GM15510 (cell line): ENCODE data around the gene SHISA9.

Source experiments
- POLR2A ChIP-seq: IDR thresholded peaks from 3 replicates; pipeline ENCODE4 v1.6.1; 2011; ENCODE audit warnings: borderline replicate concordance; ENCODE audit not compliant: insufficient read length; ENCODE audit errors: extremely low read depth

SHISA9 gene

GRCh38 chr16:13060932-13061331 lies 159.5 kb downstream of the SHISA9 start:
- TF ChIP-seq POLR2A = no peak

GRCh38 chr16:13061691-13062090 lies 160.3 kb downstream of the SHISA9 start:
- no peak for TF ChIP-seq POLR2A

GRCh38 chr16:13062219-13062618 lies 160.8 kb downstream of the SHISA9 start:
- no peak for TF ChIP-seq POLR2A

- no peak for TF ChIP-seq POLR2A
These were observed 162.1 kb downstream of the SHISA9 start for GRCh38 chr16:13063457-13063856.

GRCh38 chr16:13064821-13065220 lies 163.4 kb downstream of the SHISA9 start:
- TF ChIP-seq POLR2A = no peak

GRCh38 chr16:13067648-13068047 lies 166.2 kb downstream of the SHISA9 start:
- TF ChIP-seq POLR2A = no peak

- no peak for TF ChIP-seq POLR2A
These were observed 167.7 kb downstream of the SHISA9 start for GRCh38 chr16:13068912-13069583.

GRCh38 chr16:13070268-13070667 lies 168.9 kb downstream of the SHISA9 start:
- TF ChIP-seq POLR2A = no peak

- TF ChIP-seq POLR2A = no peak
These were observed 175.5 kb downstream of the SHISA9 start for GRCh38 chr16:13076878-13077277.

- no peak for TF ChIP-seq POLR2A
These were observed 176.4 kb downstream of the SHISA9 start for GRCh38 chr16:13077816-13078215.

GRCh38 chr16:13080531-13080930 lies 179.1 kb downstream of the SHISA9 start:
- TF ChIP-seq POLR2A = no peak

GRCh38 chr16:13081825-13082331 lies 180.5 kb downstream of the SHISA9 start:
- TF ChIP-seq POLR2A = no peak

- no peak for TF ChIP-seq POLR2A
These were observed 182.3 kb downstream of the SHISA9 start for GRCh38 chr16:13083681-13084080.

- no peak for TF ChIP-seq POLR2A
These were observed 182.9 kb downstream of the SHISA9 start for GRCh38 chr16:13084331-13084730.

GRCh38 chr16:13093661-13094060 lies 192.3 kb downstream of the SHISA9 start:
- no peak for TF ChIP-seq POLR2A

GRCh38 chr16:13095061-13095460 lies 193.7 kb downstream of the SHISA9 start:
- no peak for TF ChIP-seq POLR2A
